GM23338 (cell line): ENCODE results near the gene CLTA. TPM values are rescaled to one million over a fixed set of nuclear protein-coding genes. Genes with fewer than 3 reads are reported as not detected.

Experiments
- ATAC-seq: fragments of 200-7000 bp; cut with Tn5 transposase; 3 replicates; pipeline ENCODE4 v1.9.1; 2020
- DNase-seq: peaks from one replicate; pipeline ENCODE4 v3.0.0-alpha.2; 2015; ENCODE audit warnings: low spot score
- H2AFZ ChIP-seq: fragments of 200-600 bp; sonication (generic); 2 replicates; pipeline ENCODE4 v1.8.0; 2016; ENCODE audit warnings: antibody characterized with exemption, mild to moderate bottlenecking, moderate library complexity
- H3F3A ChIP-seq: fragments of 200-600 bp; sonication (generic); replicated peaks from 2 replicates; pipeline ENCODE4 v1.8.0; 2017; ENCODE audit warnings: antibody characterized with exemption, mixed run types, low read depth
- H3K27ac ChIP-seq: fragments of 200-600 bp; sonication (generic); 2 replicates; pipeline ENCODE4 v1.6.1; 2016; ENCODE audit warnings: low read depth
- H3K27me3 ChIP-seq: fragments of 200-600 bp; sonication (generic); 2 replicates; pipeline ENCODE4 v1.8.0; 2016; ENCODE audit warnings: mild to moderate bottlenecking, mixed run types, moderate library complexity; ENCODE audit not compliant: insufficient read depth
- H3K36me3 ChIP-seq: fragments of 200-600 bp; sonication (generic); 2 replicates; pipeline ENCODE4 v1.8.0; 2016; ENCODE audit warnings: mild to moderate bottlenecking; ENCODE audit not compliant: insufficient read depth
- H3K4me1 ChIP-seq: fragments of 200-600 bp; sonication (generic); 2 replicates; pipeline ENCODE4 v1.8.0; 2016; ENCODE audit warnings: mild to moderate bottlenecking, moderate library complexity; ENCODE audit not compliant: insufficient read depth
- H3K4me2 ChIP-seq: fragments of 200-600 bp; sonication (generic); 2 replicates; pipeline ENCODE4 v1.7.1; 2017; ENCODE audit warnings: mixed run types
- H3K4me3 ChIP-seq: fragments of 200-600 bp; sonication (generic); 2 replicates; pipeline ENCODE4 v1.6.1; 2016; ENCODE audit warnings: mixed run types
- H3K79me2 ChIP-seq: fragments of 200-600 bp; sonication (generic); replicated peaks from 2 replicates; pipeline ENCODE4 v1.8.0; 2017; ENCODE audit warnings: mild to moderate bottlenecking; ENCODE audit not compliant: insufficient read depth
- H3K9me2 ChIP-seq: fragments of 200-600 bp; sonication (generic); 2 replicates; pipeline ENCODE4 v1.8.0; 2017; ENCODE audit not compliant: insufficient read depth
- H4K20me1 ChIP-seq: fragments of 200-600 bp; sonication (generic); replicated peaks from 2 replicates; pipeline ENCODE4 v1.8.0; 2017; ENCODE audit warnings: mild to moderate bottlenecking; ENCODE audit not compliant: insufficient read depth
- H3K27ac Mint-ChIP-seq: 2 replicates; pipeline ENCODE4 v1.8.0; 2020; ENCODE audit warnings: inconsistent platforms, mild to moderate bottlenecking, moderate library complexity, mixed read lengths
- H3K27me3 Mint-ChIP-seq: 3 replicates; pipeline ENCODE4 v1.8.0; 2022; ENCODE audit warnings: low read depth, mild to moderate bottlenecking, moderate library complexity, mixed read lengths, inconsistent platforms; ENCODE audit not compliant: insufficient read depth, poor library complexity
- H3K36me3 Mint-ChIP-seq: 3 replicates; pipeline ENCODE4 v1.8.0; 2021; ENCODE audit warnings: low read depth, mild to moderate bottlenecking, inconsistent platforms, moderate library complexity, mixed read lengths
- H3K4me1 Mint-ChIP-seq: 3 replicates; pipeline ENCODE4 v1.8.0; 2020; ENCODE audit warnings: mild to moderate bottlenecking, inconsistent platforms, mixed read lengths
- H3K4me3 Mint-ChIP-seq: 3 replicates; pipeline ENCODE4 v1.8.0; 2021; ENCODE audit warnings: moderate library complexity, mild to moderate bottlenecking, inconsistent platforms, mixed read lengths
- H3K9me3 Mint-ChIP-seq: 3 replicates; pipeline ENCODE4 v1.8.0; 2020; ENCODE audit warnings: moderate library complexity, mild to moderate bottlenecking, inconsistent platforms, mixed read lengths
- POLR2AphosphoS5 ChIP-seq: IDR thresholded peaks from 2 replicates; pipeline ENCODE4 v1.6.1; 2016; ENCODE audit warnings: antibody characterized with exemption, low read depth
- ZNF114 ChIP-seq: fragments of 250-450 bp; sonication (Bioruptor Pico); IDR thresholded peaks from 2 replicates; pipeline ENCODE4 v1.5.0; 2020; ENCODE audit warnings: mild to moderate bottlenecking, moderate library complexity
- polyA plus RNA-seq: library from polyadenylated mRNA; unstranded; fragments of >200 nt; fragmentation: Nextera tagmentation; extraction: Ambion mirVana; gene quantifications from 2 replicates; pipeline ENCODE4 v1.2.1, GENCODE V29; 2016
- total RNA-seq: library from RNA; depleted of rRNA; stranded (reverse); fragments of >200 nt; shearing (Covaris generic); gene quantifications from 2 replicates; pipeline ENCODE4 v1.2.3, GENCODE V29; 2014
- TF ChIP-seq, protein P1 (sequence below): fragments of 250-450 bp; sonication (Bioruptor Pico); IDR thresholded peaks from 2 replicates; pipeline ENCODE4 v1.5.0; 2020; ENCODE audit warnings: mild to moderate bottlenecking, moderate library complexity

Gene CLTA
- total and polyA plus RNA-seq, 2 experiments from 2014 or later = 223 to 259 TPM

DNA sequence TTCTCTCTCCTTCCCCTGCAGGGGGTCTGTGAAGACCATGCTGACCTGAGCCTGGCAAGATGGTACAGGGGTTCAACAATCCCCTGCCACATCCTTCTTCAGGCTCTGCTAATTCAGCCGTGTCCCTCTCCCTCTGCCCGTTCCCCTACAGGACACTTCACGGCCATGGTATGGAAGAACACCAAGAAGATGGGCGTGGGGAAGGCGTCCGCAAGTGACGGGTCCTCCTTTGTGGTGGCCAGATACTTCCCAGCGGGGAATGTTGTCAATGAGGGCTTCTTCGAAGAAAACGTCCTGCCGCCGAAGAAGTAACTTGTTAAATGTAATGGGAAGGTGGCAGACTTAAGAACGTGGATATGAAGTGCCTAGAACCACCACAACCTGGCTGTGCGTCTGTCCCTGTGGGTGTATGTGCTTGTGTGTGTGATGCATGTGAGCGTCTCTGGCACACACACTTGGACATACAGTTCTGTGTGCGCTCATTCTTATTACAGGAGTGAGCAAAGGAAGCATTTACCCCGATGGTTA, 28.4 kb upstream of the CLTA start:
- Mint-ChIP-seq H3K27me3 (peaks cover 28% of the 10 kb centered on the region), H3K9me3 (peaks cover 13% of the 10 kb centered on the region), H3K36me3 (peaks cover 18% of the 10 kb centered on the region), H3K27ac (peak overlapping the region; percentile 99), H3K4me3 (peak overlapping the region; percentile 64; the same call in 2 of the 3 replicates), H3K4me1 (peaks cover 46% of the 10 kb centered on the region)
- H3K4me3 ChIP-seq = no peak overlapping the region
- peak overlapping the region; percentile 88 for H3K27ac ChIP-seq
- ATAC-seq = no peak
- H3K4me1 ChIP-seq = peaks cover 27% of the 10 kb centered on the region
- no peaks in the 10 kb centered on the region for H3K79me2 ChIP-seq
- no peak for TF ChIP-seq ZNF114 (CRISPR knock-in tag)
- TF ChIP-seq, protein P1, sequence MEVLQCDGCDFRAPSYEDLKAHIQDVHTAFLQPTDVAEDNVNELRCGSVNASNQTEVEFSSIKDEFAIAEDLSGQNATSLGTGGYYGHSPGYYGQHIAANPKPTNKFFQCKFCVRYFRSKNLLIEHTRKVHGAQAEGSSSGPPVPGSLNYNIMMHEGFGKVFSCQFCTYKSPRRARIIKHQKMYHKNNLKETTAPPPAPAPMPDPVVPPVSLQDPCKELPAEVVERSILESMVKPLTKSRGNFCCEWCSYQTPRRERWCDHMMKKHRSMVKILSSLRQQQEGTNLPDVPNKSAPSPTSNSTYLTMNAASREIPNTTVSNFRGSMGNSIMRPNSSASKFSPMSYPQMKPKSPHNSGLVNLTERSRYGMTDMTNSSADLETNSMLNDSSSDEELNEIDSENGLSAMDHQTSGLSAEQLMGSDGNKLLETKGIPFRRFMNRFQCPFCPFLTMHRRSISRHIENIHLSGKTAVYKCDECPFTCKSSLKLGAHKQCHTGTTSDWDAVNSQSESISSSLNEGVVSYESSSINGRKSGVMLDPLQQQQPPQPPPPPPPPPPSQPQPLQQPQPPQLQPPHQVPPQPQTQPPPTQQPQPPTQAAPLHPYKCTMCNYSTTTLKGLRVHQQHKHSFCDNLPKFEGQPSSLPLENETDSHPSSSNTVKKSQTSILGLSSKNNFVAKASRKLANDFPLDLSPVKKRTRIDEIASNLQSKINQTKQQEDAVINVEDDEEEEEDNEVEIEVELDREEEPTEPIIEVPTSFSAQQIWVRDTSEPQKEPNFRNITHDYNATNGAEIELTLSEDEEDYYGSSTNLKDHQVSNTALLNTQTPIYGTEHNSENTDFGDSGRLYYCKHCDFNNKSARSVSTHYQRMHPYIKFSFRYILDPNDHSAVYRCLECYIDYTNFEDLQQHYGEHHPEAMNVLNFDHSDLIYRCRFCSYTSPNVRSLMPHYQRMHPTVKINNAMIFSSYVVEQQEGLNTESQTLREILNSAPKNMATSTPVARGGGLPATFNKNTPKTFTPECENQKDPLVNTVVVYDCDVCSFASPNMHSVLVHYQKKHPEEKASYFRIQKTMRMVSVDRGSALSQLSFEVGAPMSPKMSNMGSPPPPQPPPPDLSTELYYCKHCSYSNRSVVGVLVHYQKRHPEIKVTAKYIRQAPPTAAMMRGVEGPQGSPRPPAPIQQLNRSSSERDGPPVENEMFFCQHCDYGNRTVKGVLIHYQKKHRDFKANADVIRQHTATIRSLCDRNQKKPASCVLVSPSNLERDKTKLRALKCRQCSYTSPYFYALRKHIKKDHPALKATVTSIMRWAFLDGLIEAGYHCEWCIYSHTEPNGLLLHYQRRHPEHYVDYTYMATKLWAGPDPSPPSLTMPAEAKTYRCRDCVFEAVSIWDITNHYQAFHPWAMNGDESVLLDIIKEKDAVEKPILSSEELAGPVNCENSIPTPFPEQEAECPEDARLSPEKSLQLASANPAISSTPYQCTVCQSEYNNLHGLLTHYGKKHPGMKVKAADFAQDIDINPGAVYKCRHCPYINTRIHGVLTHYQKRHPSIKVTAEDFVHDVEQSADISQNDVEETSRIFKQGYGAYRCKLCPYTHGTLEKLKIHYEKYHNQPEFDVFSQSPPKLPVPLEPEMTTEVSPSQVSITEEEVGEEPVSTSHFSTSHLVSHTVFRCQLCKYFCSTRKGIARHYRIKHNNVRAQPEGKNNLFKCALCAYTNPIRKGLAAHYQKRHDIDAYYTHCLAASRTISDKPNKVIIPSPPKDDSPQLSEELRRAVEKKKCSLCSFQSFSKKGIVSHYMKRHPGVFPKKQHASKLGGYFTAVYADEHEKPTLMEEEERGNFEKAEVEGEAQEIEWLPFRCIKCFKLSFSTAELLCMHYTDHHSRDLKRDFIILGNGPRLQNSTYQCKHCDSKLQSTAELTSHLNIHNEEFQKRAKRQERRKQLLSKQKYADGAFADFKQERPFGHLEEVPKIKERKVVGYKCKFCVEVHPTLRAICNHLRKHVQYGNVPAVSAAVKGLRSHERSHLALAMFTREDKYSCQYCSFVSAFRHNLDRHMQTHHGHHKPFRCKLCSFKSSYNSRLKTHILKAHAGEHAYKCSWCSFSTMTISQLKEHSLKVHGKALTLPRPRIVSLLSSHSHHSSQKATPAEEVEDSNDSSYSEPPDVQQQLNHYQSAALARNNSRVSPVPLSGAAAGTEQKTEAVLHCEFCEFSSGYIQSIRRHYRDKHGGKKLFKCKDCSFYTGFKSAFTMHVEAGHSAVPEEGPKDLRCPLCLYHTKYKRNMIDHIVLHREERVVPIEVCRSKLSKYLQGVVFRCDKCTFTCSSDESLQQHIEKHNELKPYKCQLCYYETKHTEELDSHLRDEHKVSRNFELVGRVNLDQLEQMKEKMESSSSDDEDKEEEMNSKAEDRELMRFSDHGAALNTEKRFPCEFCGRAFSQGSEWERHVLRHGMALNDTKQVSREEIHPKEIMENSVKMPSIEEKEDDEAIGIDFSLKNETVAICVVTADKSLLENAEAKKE (CRISPR knock-in tag) = 0 out of 2 replicates have a peak, but pooled peaks have one; percentile 20
- H2AFZ ChIP-seq = peak overlapping the region; percentile 41; the same call in 1 of the 2 replicates
- DNase-seq = no peak
- H3K4me2 ChIP-seq = peak overlapping the region; percentile 42; the same call in 1 of the 2 replicates
- H3K27me3 ChIP-seq = no peaks in the 10 kb centered on the region
- peaks cover 3% of the 10 kb centered on the region for H3K9me2 ChIP-seq
- no peaks in the 10 kb centered on the region for H4K20me1 ChIP-seq
- H3F3A ChIP-seq = peaks cover 7% of the 10 kb centered on the region; the same call in 1 of the 2 replicates
- no peaks in the 10 kb centered on the region for H3K36me3 ChIP-seq

DNA sequence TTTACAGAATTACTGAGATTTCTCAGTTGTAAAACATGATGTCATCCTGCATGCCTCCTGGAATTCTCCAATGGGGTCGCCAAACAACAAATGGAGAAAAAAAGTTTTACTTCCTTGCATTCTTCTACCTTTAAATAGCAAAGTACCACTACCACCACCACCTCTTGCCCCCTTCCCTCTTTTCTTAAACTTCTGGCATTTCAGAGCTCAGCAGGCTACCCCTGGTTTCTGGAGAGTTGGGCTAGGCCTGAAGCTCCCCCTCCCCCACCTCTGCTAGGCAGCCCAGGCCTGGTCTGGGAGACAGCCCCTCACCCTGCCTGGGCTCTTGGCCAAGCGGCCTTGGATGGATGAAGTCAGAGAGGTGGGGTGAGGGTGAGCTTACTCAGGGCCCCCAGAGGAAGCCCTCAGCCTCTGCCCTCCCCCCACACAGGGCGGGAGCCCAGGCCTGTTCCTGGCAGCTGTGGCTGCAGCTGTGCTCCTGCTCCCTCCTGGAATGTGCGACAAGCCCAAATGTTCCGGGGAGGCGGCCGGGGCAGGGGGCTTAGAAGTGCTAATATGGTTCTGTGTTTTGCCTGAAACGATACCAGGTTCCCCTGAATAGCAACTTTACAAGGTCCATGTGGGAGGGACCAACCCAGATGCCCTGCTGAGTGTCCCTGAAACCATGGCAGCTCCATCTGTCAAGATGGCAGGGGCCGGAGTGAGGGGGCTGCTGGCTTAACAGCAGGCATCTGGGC, 27.5 kb upstream of the CLTA start:
- peaks cover 7% of the 10 kb centered on the region; the same call in 1 of the 2 replicates for H3F3A ChIP-seq
- Mint-ChIP-seq H3K4me1 (peaks cover 46% of the 10 kb centered on the region), H3K27ac (peak overlapping the region; percentile 99), H3K36me3 (peaks cover 9% of the 10 kb centered on the region), H3K27me3 (peaks cover 28% of the 10 kb centered on the region), H3K9me3 (peaks cover 5% of the 10 kb centered on the region), H3K4me3 (peak overlapping the region; percentile 64)
- peaks cover 27% of the 10 kb centered on the region for H3K4me1 ChIP-seq
- peak; percentile 86 for ATAC-seq
- no peak overlapping the region; the same call in 1 of the 2 replicates for H2AFZ ChIP-seq
- H4K20me1 ChIP-seq = no peaks in the 10 kb centered on the region
- H3K36me3 ChIP-seq = no peaks in the 10 kb centered on the region
- peak overlapping the region; percentile 88 for H3K27ac ChIP-seq
- peak; percentile 93 for DNase-seq
- peak overlapping the region; percentile 2 for H3K4me3 ChIP-seq
- no peaks in the 10 kb centered on the region for H3K79me2 ChIP-seq
- H3K27me3 ChIP-seq = no peaks in the 10 kb centered on the region
- H3K9me2 ChIP-seq = peaks cover 3% of the 10 kb centered on the region; the same call in 1 of the 2 replicates
- peak overlapping the region; percentile 42 for H3K4me2 ChIP-seq
- peak; percentile 45 for TF ChIP-seq POLR2AphosphoS5
- TF ChIP-seq, protein P1 (CRISPR knock-in tag) = peak; percentile 80; the same call in 1 of the 2 replicates
